ENCODE data around the gene EOLA1.
"Not testable (repeated sequence)": the region's sequence is repeated elsewhere in the genome, so short reads cannot be mapped to it uniquely, and the experiment has no call there.

EOLA1 gene

GRCh38 chrX:149541521-149542047, 772 bp downstream of the EOLA1 start:
- DNase-seq (ENCODE audit: low read depth in 2 of 2), result no peak

- not testable (repeated sequence) for DNase-seq (ENCODE audit: low read depth in 2 of 2)
These were observed 5.0 kb downstream of the EOLA1 start for GRCh38 chrX:149545545-149546543.

- not testable (repeated sequence) for DNase-seq (ENCODE audit: low read depth in 2 of 2)
These were observed 6.2 kb downstream of the EOLA1 start for GRCh38 chrX:149546962-149547361.

GRCh38 chrX:149547782-149548181, 7.0 kb downstream of the EOLA1 start:
- DNase-seq (ENCODE audit: low read depth in 2 of 2), result not testable (repeated sequence)

- DNase-seq (ENCODE audit: low read depth in 2 of 2), result not testable (repeated sequence)
These were observed 8.9 kb downstream of the EOLA1 start, which contains the start of gene HSFX3 for GRCh38 chrX:149549701-149550100. TSS of gene HSFX3 (minus strand) at chrX:149549924. CDS start at chrX:149549852, 72 bp downstream.

- not testable (repeated sequence) for DNase-seq (ENCODE audit: low read depth in 2 of 2)
These were observed 9.6 kb downstream of the EOLA1 start for GRCh38 chrX:149550454-149550853.

- DNase-seq (ENCODE audit: low read depth in 2 of 2), result not testable (repeated sequence)
These were observed 10.6 kb downstream of the EOLA1 start for GRCh38 chrX:149551245-149551938.

- DNase-seq (ENCODE audit: low read depth in 2 of 2), result not testable (repeated sequence)
These were observed 11.1 kb downstream of the EOLA1 start for GRCh38 chrX:149551939-149552248.

- DNase-seq (ENCODE audit: low read depth in 2 of 2), result not testable (repeated sequence)
These were observed 14.4 kb downstream of the EOLA1 start for GRCh38 chrX:149555251-149555650.

- no peak for DNase-seq (ENCODE audit: low read depth in 2 of 2)
These were observed 22.5 kb downstream of the EOLA1 start for GRCh38 chrX:149563359-149563758.

GRCh38 chrX:149567621-149568417, 27.0 kb downstream of the EOLA1 start:
- DNase-seq (ENCODE audit: low read depth in 2 of 2), result no peak

GRCh38 chrX:149568701-149569296, 28.0 kb downstream of the EOLA1 start:
- no peak for DNase-seq (ENCODE audit: low read depth in 2 of 2)

- DNase-seq (ENCODE audit: low read depth in 2 of 2), result no peak
These were observed 29.0 kb downstream of the EOLA1 start for GRCh38 chrX:149569770-149570169.

GRCh38 chrX:149570668-149571067, 29.9 kb downstream of the EOLA1 start:
- no peak for DNase-seq (ENCODE audit: low read depth in 2 of 2)

GRCh38 chrX:149571770-149572169, 31.0 kb downstream of the EOLA1 start:
- DNase-seq (ENCODE audit: low read depth in 2 of 2), result no peak

GRCh38 chrX:149572743-149573142, 31.9 kb downstream of the EOLA1 start:
- no peak for DNase-seq (ENCODE audit: low read depth in 2 of 2)

- DNase-seq (ENCODE audit: low read depth in 2 of 2), result not testable (repeated sequence)
These were observed 32.6 kb downstream of the EOLA1 start for GRCh38 chrX:149573456-149573855.

GRCh38 chrX:149585631-149586030, 44.8 kb downstream of the EOLA1 start:
- not testable (repeated sequence) for DNase-seq (ENCODE audit: low read depth in 2 of 2)

GRCh38 chrX:149587359-149587758, 46.5 kb downstream of the EOLA1 start, which contains the start of gene MAGEA9B:
TSS of gene MAGEA9B (minus strand) at chrX:149587459. CDS start at chrX:149583179, 4,280 bp downstream.
- DNase-seq (ENCODE audit: low read depth in 2 of 2), result not testable (repeated sequence)

GRCh38 chrX:149590993-149591392, 50.2 kb downstream of the EOLA1 start:
- DNase-seq (ENCODE audit: low read depth in 2 of 2), result not testable (repeated sequence)

GRCh38 chrX:149595214-149595613, 54.4 kb downstream of the EOLA1 start, which contains the start of gene HSFX2:
TSS of gene HSFX2 (minus strand) at chrX:149595314. CDS start at chrX:149594700, 614 bp downstream.
- not testable (repeated sequence) for DNase-seq (ENCODE audit: low read depth in 2 of 2)
